ENCODE measurements around the gene ECT2.

DNA sequence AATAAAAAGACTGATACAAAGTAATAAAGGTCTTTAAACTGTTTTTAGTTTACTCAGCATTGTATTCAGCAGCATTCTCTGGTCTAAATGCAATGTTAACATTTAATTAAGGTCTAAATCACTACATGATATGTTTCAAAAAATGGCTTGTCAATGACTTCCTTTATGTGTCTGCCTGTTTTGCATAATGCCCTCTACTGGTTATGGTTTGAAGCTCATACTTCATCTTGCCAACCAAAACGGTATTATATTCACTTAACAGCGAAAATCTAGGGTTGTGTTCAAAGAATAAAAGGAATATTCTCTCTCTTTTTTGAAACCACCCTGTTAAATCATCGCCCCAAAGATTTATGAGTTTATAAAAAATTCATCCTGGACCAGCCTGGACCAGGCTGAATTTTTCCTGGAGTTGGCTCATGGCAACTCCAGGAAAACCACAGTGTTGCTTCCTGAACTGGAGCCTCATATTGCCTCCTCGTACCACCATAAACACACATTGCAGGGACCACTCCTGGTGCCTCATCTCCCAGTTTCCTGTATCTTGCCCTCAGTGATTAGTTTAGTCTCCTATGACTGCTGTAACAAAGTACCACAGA is 32.9 kb upstream of the ECT2 start:
- TF ChIP-seq, protein P1, sequence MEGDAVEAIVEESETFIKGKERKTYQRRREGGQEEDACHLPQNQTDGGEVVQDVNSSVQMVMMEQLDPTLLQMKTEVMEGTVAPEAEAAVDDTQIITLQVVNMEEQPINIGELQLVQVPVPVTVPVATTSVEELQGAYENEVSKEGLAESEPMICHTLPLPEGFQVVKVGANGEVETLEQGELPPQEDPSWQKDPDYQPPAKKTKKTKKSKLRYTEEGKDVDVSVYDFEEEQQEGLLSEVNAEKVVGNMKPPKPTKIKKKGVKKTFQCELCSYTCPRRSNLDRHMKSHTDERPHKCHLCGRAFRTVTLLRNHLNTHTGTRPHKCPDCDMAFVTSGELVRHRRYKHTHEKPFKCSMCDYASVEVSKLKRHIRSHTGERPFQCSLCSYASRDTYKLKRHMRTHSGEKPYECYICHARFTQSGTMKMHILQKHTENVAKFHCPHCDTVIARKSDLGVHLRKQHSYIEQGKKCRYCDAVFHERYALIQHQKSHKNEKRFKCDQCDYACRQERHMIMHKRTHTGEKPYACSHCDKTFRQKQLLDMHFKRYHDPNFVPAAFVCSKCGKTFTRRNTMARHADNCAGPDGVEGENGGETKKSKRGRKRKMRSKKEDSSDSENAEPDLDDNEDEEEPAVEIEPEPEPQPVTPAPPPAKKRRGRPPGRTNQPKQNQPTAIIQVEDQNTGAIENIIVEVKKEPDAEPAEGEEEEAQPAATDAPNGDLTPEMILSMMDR (conservative IDR thresholded peaks at IDR 0.05 in 1 of 2, IDR thresholded peaks at IDR 0.05 in 1 of 2; ENCODE audit: extremely low read depth in 1 of 2, insufficient read depth in 1 of 2, low read depth in 1 of 2, low read length in 2 of 2) = peak in 1 of 2 donors; percentile 37
- no peak for TF ChIP-seq EZH2 (IDR thresholded peaks at IDR 0.05; ENCODE audit: borderline replicate concordance, low read length)

Data from mammary epithelial cell (primary cell).